LNCAP (cell line): Measurements from ENCODE around the gene CHAF1B.

Experiments used
- TF ChIP-seq, protein P1 (sequence below): fragments of 450-650 bp; IDR thresholded peaks from 2 replicates; pipeline ENCODE4 v1.5.1; 2017; ENCODE audit warnings: mild to moderate bottlenecking

Gene CHAF1B

DNA sequence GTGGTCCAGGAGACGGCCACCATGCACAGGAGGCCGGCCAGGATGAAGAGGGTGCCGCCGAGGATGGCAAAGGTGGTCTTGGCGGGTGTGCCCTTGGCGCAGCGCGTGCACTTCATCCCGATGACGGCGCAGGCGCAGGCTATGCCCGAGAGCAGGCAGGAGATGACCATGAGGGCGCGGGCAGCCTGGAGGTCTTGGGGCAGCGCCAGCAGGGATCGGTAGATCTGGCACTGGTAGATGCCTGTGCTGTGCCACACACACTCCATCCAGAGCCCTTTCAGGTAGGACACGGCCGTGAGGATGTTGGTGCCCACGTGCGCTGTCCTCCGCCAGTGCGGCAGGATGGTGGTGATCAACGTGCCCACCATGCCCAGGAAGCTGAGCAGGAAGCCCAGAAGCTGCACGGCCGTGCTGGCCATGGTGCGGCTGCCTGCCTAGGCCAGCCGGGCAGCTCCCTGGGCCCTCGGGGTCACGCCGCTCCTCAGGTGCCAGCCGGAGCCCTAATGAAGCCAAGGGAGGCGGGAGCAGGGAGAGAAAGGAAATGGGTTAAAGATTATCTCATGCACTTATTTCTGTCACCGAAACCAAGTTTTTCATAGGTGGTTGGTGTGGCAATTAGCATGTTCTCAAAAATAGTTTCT is 76.2 kb downstream of the CHAF1B start:
- TF ChIP-seq, protein P1, sequence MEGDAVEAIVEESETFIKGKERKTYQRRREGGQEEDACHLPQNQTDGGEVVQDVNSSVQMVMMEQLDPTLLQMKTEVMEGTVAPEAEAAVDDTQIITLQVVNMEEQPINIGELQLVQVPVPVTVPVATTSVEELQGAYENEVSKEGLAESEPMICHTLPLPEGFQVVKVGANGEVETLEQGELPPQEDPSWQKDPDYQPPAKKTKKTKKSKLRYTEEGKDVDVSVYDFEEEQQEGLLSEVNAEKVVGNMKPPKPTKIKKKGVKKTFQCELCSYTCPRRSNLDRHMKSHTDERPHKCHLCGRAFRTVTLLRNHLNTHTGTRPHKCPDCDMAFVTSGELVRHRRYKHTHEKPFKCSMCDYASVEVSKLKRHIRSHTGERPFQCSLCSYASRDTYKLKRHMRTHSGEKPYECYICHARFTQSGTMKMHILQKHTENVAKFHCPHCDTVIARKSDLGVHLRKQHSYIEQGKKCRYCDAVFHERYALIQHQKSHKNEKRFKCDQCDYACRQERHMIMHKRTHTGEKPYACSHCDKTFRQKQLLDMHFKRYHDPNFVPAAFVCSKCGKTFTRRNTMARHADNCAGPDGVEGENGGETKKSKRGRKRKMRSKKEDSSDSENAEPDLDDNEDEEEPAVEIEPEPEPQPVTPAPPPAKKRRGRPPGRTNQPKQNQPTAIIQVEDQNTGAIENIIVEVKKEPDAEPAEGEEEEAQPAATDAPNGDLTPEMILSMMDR, result no peak

DNA sequence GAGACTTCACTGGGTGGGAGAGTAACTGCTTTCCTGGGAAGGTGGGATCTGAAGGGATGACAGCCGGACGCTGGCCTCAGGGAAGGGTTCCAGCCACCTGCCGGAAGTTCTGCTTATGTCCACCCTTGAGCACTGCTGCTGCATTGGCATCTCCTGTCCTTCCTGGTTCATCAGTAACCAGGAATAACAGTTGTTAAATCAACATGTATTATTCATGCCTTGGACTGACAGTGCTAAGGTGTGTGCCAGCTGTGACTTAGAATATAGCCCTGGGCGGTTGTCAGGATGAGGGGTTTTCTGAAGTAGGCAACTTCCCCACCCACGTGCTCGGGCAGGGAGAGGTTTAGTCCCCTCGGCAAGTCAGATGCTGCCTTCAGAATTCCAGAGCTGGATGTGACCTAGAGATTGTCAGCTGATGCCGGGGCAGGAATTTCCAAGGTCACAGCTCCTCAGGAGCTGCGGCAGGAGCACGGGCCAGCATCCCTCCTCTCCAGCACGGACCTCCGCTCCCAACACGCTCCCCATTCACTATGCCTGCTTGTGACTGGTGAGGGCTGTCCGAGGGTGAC is 76.8 kb downstream of the CHAF1B start:
- TF ChIP-seq, protein P1, result no peak

DNA sequence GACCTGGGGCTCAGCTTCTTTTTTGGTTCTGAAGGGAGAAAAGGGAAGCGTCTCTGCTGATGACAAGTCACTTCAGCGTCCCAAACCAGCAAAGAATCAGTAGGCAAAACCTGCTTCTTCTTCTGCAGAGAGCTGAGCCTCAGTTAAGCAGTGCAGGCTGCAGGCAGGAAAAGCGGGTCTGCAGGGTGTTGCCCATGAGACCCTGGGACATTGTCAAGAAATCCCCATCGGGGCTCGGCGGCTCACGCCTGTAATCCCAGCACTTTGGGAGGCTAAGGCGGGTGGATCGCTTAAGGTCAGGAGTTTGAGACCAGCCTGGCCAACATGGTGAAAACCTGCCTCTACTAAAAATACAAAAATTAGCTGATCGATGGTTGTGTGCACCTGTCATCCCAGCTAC is 78.0 kb downstream of the CHAF1B start:
- TF ChIP-seq, protein P1, result no peak

DNA sequence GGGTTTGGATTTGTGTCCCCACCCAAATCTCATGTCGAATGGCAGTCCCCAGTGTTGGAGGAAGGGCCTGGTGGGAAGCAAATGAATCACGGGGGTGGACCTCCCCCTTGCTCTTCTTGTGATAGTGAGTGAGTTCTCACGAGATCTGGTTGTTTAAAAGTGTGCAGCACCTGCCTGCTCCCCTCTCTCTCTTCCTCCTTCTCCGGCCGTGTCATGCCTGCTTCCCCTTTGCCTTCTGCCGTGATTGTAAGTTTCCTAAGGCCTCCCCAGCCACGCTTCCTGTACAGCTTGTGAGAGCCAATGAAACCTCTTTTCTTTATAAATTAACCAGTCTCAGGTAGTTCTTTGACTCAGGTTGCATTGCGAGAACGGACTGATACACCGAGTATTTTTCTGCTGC is 78.8 kb downstream of the CHAF1B start:
- TF ChIP-seq, protein P1, result no peak

DNA sequence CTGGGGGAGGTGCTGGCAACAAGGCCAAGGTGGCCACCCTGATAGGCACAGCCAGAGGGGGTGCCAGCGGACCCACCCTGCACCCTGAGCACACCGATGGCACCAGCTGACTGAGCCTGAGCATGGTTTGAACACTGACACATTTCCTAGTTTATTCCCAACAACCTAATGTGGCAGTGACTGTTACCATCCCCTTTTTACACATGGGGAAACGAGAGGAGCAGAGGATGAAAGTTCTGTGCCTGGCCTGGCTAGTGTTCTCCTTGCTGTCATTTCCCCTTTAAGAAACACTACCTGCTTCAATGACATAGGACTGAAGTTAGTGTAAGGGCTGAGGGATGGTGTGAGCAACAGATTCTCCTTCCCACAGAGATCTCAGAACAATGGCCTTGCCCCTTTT is 79.4 kb downstream of the CHAF1B start:
- TF ChIP-seq, protein P1, result no peak

DNA sequence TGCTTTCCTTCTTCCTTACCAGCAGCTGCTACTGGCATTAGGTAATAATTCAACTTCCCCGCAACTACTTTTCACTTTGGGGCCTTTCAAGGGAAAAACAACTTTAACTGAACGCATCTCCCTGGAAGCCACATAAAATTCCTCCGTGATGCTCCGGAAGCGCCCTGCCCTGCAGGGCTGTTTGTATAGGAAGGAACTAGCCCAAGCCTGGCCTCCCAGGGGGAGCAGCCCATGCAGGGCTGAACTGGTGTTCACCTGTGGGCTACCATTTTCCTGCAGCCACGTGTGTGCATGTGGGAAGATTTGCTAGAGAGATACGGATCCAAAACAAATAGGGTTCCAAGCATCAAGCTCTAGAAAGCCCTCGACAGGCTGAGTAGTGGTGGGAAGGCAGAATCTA is 80.3 kb downstream of the CHAF1B start:
- TF ChIP-seq, protein P1, result no peak

DNA sequence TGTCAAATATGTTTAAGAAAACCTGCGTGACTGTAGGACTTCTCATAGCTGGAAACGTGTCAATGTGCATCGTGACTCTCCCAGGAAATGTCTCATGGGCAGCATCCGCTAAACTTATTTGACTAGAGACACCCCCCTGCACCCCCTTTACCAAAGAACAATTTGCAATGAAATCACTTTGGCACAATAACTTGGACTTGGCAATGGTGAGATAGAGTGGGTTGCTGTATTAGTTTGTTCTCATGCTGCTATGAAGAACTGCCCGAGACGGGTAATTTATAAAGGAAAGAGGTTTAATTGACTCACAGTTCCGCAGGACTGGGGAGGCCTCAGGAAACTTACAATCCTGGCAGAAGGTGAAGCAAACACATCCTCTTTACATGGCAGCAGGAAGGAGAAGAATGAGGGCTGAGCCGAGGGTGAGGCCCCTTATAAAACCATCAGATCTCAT is 80.9 kb downstream of the CHAF1B start:
- TF ChIP-seq, protein P1, result no peak
